GM10248 (cell line): ENCODE measurements around the gene GALNTL6.

Experiments used
- CTCF ChIA-PET: fragments of 300-600 bp; sonication (Branson Sonifier 250); formaldehyde crosslinking; extraction: SDS; loops from one replicate; lab custom pipeline; 2021; ENCODE audit warnings: antibody characterized with exemption; lab: Yijun Ruan, JAX
- POLR2A ChIA-PET: fragments of 350-650 bp; sonication (Branson Sonifier 250); formaldehyde crosslinking; extraction: SDS; loops from one replicate; lab custom pipeline; 2020; ENCODE audit warnings: antibody characterized with exemption; lab: Yijun Ruan, JAX
- DNase-seq: peaks from one replicate; pipeline ENCODE4 v3.0.0; 2012; ENCODE audit errors: extremely low spot score
- CTCF ChIP-seq: IDR thresholded peaks from 2 replicates; pipeline ENCODE4 v1.5.1; 2012; ENCODE audit warnings: mild to moderate bottlenecking, low read depth; ENCODE audit errors: extremely low read depth, missing control alignments, control extremely low read depth

The GALNTL6 gene

GRCh38 chr4:172584816-172585215 is 771.6 kb downstream of the GALNTL6 start:
- POLR2A ChIA-PET: no interaction called here
- TF ChIP-seq CTCF: no peak
- CTCF ChIA-PET: interaction anchor here (1.2 kb wide), 1 partner anchor 12 kb away, joined by 3 read pairs; no protein-coding TSS in a partner anchor
- DNase-seq: no peak

GRCh38 chr4:172596206-172596605 is 783.0 kb downstream of the GALNTL6 start:
- TF ChIP-seq CTCF: no peak
- no peak for DNase-seq
- POLR2A ChIA-PET: no interaction called here
- CTCF ChIA-PET: no interaction called here

- POLR2A ChIA-PET: no interaction called here
- no peak for TF ChIP-seq CTCF
- no peak for DNase-seq
- CTCF ChIA-PET: no interaction called here
These were observed 786.4 kb downstream of the GALNTL6 start for GRCh38 chr4:172599554-172599953.

- ChIA-PET CTCF (interaction anchor here (0.9 kb wide), 1 partner anchor 8 kb away, joined by 3 read pairs; no protein-coding TSS in a partner anchor), POLR2A (no interaction called here)
- DNase-seq: no peak
- no peak for TF ChIP-seq CTCF
These were observed 788.0 kb downstream of the GALNTL6 start for GRCh38 chr4:172601195-172601594.

- CTCF ChIA-PET: interaction anchor here (1.0 kb wide), 1 partner anchor 17 kb away, joined by 4 read pairs; no protein-coding TSS in a partner anchor
- POLR2A ChIA-PET: no interaction called here
- no peak for DNase-seq
- no peak for TF ChIP-seq CTCF
These were observed 806.0 kb downstream of the GALNTL6 start for GRCh38 chr4:172619218-172619617.

GRCh38 chr4:172619798-172620197 is 806.6 kb downstream of the GALNTL6 start:
- ChIA-PET CTCF (interaction anchor here (1.0 kb wide), 1 partner anchor 16 kb away, joined by 4 read pairs; no protein-coding TSS in a partner anchor), POLR2A (no interaction called here)

More at GRCh38 chr4:172619798-172620197, 806.6 kb downstream of the GALNTL6 start:
- no peak for DNase-seq
- TF ChIP-seq CTCF: no peak
